ENCODE data around the gene MRPL55. TPM values are rescaled to one million over a fixed set of nuclear protein-coding genes. Genes with fewer than 3 reads are reported as not detected.
A peak's percentile ranks its signal among the peaks of the same experiment; 100 is the strongest.

MRPL55 gene
- total RNA-seq, 2 donors from 2014 or later, result 57.6 to 66.7 TPM

GRCh38 chr1:228106800-228107054, 2.4 kb downstream of the MRPL55 start:
- H3K27ac ChIP-seq (ENCODE audit: low read depth, low read length), result no peak overlapping the region
- Mint-ChIP-seq H3K4me1 (peaks cover 12% of the 10 kb centered on the region), H3K27me3 (ENCODE audit: insufficient read depth) (peaks cover 4% of the 10 kb centered on the region), H3K4me3 (peak overlapping the region; percentile 84), H3K27ac (no peak overlapping the region), H3K36me3 (ENCODE audit: low read depth) (peaks cover 13% of the 10 kb centered on the region), H3K9me3 (peaks cover 2% of the 10 kb centered on the region)
- peaks cover 7% of the 10 kb centered on the region for H3K4me1 ChIP-seq (ENCODE audit: control insufficient read depth, insufficient read depth, low read length)
- H3K36me3 ChIP-seq (ENCODE audit: control insufficient read depth, insufficient read depth, low read length), result peaks cover 14% of the 10 kb centered on the region
- 93 to 96% methylated on average over 9 of the region's 9 CpGs for WGBS, 2 experiments (ENCODE audit: insufficient coverage in 1 of 2, insufficient read length in 1 of 2)
- no peaks in the 10 kb centered on the region for H3K9me3 ChIP-seq (ENCODE audit: control insufficient read depth, low read length)
- no peak overlapping the region for H3K4me3 ChIP-seq (ENCODE audit: low read length)
- no peak for TF ChIP-seq CTCF (conservative IDR thresholded peaks at IDR 0.05)
- H3K9ac ChIP-seq (ENCODE audit: extremely low read depth, low read length, poor library complexity, severe bottlenecking), result no peak overlapping the region
- no peaks in the 10 kb centered on the region for H3K27me3 ChIP-seq (ENCODE audit: control insufficient read depth, insufficient read depth, low read length, poor library complexity, severe bottlenecking)
- DNase-seq, result peak; percentile 31

- H3K4me1 ChIP-seq (ENCODE audit: control insufficient read depth, insufficient read depth, low read length), result peaks cover 10% of the 10 kb centered on the region
- no peaks in the 10 kb centered on the region for H3K27me3 ChIP-seq (ENCODE audit: control insufficient read depth, insufficient read depth, low read length, poor library complexity, severe bottlenecking)
- H3K27ac Mint-ChIP-seq, result no peak overlapping the region
- DNase-seq, result peak; percentile 36
- no peaks in the 10 kb centered on the region for H3K9me3 ChIP-seq (ENCODE audit: control insufficient read depth, low read length)
- peaks cover 4% of the 10 kb centered on the region for H3K27me3 Mint-ChIP-seq (ENCODE audit: insufficient read depth)
- WGBS, 2 experiments (ENCODE audit: insufficient coverage in 1 of 2, insufficient read length in 1 of 2), result 91 to 96% methylated on average over 7 to 8 of the region's 8 CpGs
- no peak overlapping the region for H3K4me3 ChIP-seq (ENCODE audit: low read length)
- no peak for TF ChIP-seq CTCF (conservative IDR thresholded peaks at IDR 0.05)
- H3K36me3 Mint-ChIP-seq (ENCODE audit: low read depth), result peaks cover 18% of the 10 kb centered on the region
- peaks cover 2% of the 10 kb centered on the region for H3K9me3 Mint-ChIP-seq
- H3K9ac ChIP-seq (ENCODE audit: extremely low read depth, low read length, poor library complexity, severe bottlenecking), result no peak overlapping the region
- H3K36me3 ChIP-seq (ENCODE audit: control insufficient read depth, insufficient read depth, low read length), result peaks cover 18% of the 10 kb centered on the region
- no peak overlapping the region for H3K27ac ChIP-seq (ENCODE audit: low read depth, low read length)
- H3K4me3 Mint-ChIP-seq, result no peak overlapping the region
- peaks cover 12% of the 10 kb centered on the region for H3K4me1 Mint-ChIP-seq
Measured at GRCh38 chr1:228105996-228106799, 2.9 kb downstream of the MRPL55 start.

- no peak overlapping the region for H3K9ac ChIP-seq (ENCODE audit: extremely low read depth, low read length, poor library complexity, severe bottlenecking)
- Mint-ChIP-seq H3K36me3 (ENCODE audit: low read depth) (peaks cover 18% of the 10 kb centered on the region), H3K27me3 (ENCODE audit: insufficient read depth) (peaks cover 2% of the 10 kb centered on the region), H3K4me1 (peaks cover 8% of the 10 kb centered on the region), H3K4me3 (no peak overlapping the region), H3K27ac (no peak overlapping the region), H3K9me3 (no peaks in the 10 kb centered on the region)
- H3K27me3 ChIP-seq (ENCODE audit: control insufficient read depth, insufficient read depth, low read length, poor library complexity, severe bottlenecking), result no peaks in the 10 kb centered on the region
- H3K27ac ChIP-seq (ENCODE audit: low read depth, low read length), result no peak overlapping the region
- H3K9me3 ChIP-seq (ENCODE audit: control insufficient read depth, low read length), result no peaks in the 10 kb centered on the region
- no peak for TF ChIP-seq CTCF (conservative IDR thresholded peaks at IDR 0.05)
- no peak overlapping the region for H3K4me3 ChIP-seq (ENCODE audit: low read length)
- peaks cover 10% of the 10 kb centered on the region for H3K4me1 ChIP-seq (ENCODE audit: control insufficient read depth, insufficient read depth, low read length)
- 90 to 94% methylated on average over 9 of the region's 9 CpGs for WGBS, 2 experiments (ENCODE audit: insufficient coverage in 1 of 2, insufficient read length in 1 of 2)
- H3K36me3 ChIP-seq (ENCODE audit: control insufficient read depth, insufficient read depth, low read length), result peaks cover 23% of the 10 kb centered on the region
- DNase-seq, result peak; percentile 30
Measured at GRCh38 chr1:228105270-228105995, 3.7 kb downstream of the MRPL55 start.

Measured in endodermal cell (in vitro differentiated cells).